Measurements from ENCODE around the gene LMBR1L.

The LMBR1L gene

DNA sequence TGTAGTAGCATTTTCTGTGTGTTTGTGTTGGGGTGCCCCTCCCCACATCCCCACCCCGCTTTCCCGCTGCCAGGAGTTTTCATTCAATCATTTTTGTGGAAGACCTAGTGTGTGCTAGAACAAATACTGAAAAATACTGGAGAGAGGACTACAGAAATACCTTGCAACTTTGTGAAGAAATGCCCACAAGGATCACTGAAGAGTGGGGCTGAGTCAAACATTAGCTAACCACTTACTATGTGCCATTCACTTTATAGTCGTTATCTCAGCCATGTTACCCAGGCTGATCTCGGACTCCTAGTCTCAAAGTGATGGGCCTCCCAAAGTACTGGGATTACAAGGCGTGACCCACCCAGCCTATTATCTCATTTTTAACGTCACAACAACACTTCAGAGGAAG, 559 bp upstream of the LMBR1L start:
- no peak for DNase-seq

DNA sequence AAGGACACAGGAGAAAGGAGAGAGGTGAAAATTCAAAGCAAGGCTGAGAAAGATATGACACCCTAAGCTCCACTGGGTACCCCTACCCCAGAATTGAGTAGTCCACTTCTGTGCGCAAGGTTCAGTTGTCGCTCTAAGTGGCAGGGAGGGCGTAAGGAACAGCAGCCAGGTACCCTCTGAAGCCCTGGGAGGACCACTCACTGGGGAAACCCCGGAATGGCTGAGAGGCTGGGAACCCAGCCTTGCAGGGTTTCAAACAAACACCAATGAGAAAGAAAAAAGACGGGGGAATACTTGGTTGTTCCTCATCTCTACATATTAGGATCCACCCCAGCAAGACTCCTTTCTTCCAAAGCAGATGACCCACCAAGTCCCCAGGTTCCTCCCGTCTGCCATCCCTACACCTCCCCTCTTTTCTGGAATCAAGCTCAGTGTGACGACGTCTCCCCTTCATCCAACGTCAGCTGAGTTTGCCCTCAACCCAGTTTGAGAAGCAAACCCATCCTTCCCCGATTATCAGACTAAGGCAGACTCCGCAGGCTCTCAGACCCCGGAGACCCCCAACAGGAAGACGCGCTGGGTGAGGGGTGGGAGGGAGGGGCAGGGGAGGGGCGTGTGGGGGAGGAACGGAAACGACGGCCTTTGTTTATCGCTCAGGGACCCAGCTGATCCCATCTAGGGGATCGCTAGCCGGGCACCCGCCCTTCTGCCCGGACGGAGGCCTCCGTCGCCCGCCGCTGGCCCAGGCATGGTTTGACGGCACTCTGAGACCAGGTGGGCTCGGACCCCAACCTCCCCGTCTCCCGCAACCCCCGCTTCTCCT, 795 bp downstream of the LMBR1L start:
- peak; percentile 65 for DNase-seq

DNA sequence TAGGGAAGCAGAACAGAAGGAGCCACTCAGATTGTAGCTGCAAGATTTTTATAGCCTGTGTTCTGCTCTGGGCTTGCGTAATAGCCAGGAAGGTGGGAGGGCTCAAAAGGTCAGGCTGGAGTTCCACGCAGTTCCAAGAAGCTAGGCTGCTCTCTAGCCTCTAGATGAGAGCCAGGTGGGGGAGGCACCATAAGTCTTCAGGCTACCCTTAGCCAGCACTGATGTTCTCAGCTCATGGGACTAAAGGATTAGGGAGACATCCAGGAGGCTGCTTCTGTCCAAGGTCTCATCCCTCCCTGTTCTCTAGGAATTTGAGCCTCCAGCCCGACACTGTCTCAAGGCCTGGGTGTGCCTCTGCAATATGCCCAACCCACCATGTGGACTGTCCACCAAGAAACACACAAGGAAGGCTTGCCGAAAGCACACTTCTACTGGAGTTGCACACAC, 1.7 kb downstream of the LMBR1L start:
- no peak for DNase-seq

DNA sequence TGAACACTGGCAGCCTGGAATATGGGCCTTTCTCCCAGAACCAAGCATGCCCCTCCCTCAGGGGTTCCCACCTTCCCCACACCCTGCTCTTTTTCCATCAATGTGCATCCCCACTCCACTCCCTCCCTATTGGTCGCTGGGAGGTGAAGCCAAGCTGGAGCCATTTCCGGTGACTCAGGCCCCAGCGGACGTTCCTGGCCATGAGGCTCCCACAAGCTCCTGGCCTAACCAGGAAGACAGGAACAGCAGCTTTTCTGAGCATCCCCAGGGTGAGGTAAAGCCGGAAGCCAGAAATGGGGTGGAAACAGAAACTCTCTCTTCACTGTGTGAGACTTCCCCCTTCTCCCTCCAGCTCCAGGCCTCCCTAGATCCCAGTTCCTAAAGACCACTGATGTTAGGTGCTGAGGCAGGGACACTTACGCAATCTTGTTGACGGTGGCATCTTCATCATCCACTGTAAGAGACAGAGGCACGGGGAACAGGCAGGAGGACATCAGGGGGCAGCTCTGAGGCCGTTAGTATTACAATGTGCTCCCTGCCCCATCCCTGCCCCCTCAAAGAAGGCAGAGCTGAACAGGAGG, 5.1 kb downstream of the LMBR1L start:
- DNase-seq, result no peak

DNA sequence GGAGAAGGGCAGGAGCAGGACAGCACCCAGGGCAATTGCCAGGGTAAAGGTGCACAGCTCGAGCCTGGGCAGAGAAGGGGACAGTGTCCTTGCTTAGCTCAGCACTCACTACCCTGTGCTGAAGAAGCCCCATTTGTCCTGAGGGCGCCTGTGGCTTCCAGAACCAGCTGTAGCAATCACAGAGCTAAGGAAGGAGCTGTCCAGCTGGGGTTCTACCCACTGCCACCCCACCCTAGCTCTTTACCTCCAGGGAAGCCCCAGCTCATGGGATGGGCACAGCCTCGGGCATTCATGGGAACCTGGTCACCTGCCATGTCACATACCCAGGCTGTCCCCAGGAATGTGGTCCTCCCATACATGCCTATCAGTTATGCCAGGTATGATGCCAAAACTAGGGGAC, 5.8 kb downstream of the LMBR1L start:
- DNase-seq, result no peak

DNA sequence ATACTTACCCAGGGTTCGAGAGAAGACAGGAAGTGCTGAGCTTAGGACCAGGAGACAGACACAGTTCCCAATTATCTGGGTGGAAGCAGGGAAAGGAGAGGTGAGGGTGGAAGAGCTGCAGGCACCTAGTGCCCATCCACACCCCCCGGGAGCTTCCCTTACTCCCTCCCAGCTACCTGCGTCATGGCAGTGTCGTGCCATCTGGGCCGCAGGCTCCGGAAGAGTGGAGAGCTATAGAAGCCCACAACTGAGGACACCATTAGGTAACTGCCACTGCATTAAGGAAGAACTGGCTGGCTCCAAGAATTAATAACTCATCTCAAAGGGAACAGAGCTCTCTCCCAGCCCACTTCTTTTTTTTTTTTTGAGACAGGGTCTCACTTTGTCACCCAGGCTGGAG, 10.3 kb downstream of the LMBR1L start:
- no peak for DNase-seq

DNA sequence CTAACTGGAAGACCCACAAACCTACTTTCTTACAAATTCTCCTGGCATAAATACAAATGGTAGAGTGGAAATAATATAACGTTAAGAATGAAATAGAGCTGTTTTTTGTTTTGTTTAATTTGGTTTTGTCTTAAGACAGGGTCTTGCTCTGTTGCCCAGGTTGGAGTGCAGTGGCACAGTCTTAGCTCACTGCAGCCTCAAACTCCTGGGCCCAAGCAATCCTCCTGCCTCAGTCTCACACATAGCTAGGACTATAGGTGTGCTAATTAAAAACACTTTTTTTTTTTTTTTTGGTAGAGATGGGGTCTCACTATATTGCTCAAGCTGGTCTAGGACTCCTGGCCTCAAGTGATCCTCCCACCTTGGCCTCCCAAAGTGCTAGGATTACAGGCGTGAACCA, 11.9 kb downstream of the LMBR1L start:
- no peak for DNase-seq

DNA sequence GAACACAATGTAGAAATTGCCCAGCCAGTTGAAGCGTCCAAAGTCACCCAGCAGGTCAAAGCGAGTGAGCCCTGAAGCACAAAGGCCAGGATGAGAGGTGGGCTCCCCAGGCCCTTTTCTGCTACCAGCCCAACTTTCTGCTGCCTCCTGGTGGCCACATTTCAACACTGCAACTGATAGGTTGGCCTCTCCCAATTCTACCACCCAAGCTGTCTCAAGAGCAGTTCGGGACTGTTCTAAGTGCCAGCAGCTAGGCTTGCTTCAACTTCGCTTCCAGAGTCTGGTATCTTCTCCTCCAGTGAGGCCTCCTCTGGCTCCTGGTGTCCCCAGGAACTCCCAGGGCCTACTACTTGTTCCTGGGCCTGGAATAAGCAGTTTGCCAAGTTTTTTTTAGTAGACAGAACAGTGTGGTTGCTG, 12.6 kb downstream of the LMBR1L start:
- DNase-seq, result peak; percentile 55

DNA sequence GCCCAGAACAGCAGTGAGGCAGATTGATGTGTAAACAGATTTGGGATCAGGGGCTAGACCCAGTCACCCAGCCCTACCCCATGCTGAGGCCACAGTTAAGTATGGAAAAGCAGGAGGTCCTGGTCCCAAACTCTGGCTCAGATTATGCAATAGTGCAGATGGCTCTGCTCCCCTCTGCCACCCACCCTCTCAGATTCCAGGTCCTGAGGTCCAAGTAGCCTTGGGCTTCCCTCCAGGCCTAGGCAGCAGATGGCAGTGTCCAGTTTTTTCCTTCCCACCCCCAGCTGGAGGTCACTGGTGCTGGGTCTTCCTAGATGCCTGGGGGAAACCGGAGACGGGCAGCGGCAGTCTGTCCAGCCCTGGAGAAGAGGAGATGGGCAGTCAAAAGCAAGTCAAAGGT, 13.3 kb downstream of the LMBR1L start:
- DNase-seq, result no peak

DNA sequence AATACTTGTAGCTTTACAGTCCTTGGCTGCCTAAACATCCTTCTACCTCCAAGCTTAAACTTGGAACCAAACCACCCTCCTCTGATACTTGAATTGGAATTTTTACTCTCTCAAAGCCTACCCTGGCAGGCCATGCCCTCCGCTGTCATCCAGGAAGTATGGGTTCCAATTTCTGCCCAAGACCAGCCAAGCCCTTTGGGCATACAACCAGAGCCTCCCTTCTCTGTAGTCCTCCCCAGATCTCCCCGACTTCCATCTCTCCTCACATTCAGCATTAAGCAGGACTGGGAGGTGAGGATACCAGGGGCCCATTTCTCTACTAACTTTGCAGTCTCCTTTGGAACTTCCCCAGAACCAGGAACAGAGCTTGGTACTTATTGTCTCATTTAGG, 15.7 kb downstream of the LMBR1L start:
- no peak for DNase-seq

DNA sequence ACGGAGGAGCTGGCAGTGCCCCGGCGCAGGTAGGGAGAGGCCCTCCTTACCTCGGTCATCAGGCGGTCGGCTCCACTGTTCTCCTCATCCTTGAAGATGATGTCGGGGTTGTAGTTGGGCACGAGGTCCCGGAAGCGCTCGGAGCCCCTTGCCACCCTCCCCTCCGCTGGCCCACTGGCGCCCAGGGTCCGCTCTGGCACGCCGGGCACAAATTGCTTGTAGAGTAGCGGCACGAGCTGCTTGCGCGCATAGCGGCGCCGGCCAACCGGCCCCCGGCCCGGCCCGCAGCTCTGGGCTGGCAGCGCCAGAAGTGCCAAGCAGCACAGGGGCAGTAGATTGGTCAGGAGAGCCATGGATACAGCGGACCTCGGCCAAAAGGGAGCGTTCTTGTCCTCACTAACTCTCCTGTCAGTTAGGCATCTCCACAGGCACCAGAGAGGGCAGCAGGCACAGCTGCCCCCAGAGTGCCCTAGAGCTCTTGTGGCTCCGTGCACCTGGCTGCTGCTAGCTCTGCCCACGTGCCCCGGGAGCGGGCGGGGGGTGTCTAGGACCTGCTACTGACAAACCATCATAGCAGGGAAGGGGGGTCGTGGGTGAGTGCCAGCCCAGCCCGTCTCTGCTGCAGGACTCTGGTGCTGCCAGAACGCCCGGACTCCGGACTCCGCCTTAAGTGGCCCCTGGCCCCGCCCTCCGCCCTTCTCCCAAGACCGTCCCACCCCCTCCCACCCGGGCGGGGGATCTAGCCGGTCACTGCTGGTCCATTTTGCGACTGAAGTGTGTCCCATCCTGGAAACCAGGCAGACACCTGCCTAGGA, 16.3 kb downstream of the LMBR1L start, which contains the start of gene DHH:
Gene DHH (minus strand): TSS at position 642 of the 815 bp plus-strand sequence. CDS start 289 bp downstream, at position 353.
- DNase-seq, result peak; percentile 69

DNA sequence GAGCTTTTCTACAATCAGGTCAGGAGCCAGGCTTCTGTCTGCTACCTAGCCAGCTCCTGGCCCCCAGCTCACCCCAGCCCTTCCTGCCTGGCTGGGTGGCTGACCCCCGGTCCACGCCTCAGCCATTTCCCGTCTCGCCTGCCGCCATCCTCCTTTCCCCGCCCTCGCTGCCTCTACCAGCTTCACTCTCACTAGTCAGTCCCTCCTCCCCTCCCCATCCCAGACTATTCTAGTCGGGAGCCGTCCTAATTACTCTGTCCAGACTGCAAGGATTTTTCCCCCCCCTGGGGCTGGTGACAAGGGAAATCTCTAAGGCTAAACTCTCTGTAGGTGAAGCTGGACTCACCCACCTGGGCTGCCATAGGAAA, 16.9 kb downstream of the LMBR1L start:
- peak; percentile 69 for DNase-seq

DNA sequence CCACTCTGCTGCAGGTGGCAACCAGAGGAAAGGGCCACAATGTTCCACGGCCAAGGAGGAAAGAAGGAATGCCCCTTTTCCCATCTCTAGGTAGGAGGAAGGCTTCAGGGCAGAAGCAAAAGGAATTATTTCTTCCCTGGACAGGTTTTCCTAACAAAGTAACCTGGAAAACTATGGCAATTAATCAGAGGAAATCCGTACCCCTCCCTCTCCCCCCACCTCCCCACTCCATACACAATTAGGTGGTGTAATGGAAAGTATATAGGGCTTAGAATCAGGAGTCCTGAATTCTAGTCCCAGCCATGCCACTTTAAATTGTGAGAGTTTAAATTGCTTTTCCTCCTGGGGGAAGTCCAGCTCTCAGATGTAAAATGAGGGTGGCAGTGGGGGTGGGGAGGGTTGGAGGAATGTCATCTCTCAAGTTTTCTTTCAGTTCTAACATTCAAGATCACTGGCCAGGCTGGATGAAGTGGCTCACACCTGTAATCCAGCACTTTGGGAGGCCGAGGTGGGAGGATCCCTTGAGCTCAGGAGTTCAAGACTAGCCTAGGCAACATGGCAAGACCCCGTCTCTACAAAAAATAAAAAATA, 17.7 kb downstream of the LMBR1L start:
- DNase-seq, result no peak

DNA sequence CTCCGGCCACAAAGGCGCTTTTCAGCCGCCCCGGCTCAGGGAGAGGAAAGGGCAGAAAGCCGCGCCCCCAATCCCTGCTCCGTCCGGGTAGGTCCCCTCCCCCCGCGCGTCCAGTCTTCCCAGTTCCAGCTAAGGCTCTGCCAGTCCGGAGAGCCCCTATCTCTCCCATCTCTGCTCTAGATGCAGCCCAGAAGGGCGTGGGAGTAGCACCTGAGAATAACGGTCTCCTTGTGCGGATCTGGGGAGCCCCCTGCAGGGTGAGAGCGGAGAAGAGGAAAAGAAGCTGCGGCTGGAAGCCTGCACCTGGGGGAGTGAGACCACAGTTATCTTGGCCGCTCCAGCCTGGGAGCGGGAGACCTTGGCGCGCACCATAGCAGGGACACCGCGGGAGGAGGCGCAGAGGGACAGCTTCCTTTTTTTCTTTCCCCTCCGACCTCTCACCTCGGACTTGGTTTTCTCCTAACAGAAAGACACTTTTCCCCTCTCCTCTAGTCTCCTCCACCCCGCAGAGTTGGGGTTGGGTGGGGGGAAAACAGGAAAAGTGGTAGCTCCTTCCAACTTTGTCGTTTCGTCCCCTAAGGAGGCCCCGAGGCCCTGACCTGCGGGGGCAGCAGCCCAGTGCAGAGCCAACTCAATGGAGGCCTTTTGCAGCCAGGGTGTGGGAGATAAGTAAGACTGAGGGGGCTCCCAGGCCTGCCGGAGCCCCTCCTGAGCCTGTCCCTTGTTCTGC, 18.4 kb downstream of the LMBR1L start:
- peak; percentile 67 for DNase-seq

DNA sequence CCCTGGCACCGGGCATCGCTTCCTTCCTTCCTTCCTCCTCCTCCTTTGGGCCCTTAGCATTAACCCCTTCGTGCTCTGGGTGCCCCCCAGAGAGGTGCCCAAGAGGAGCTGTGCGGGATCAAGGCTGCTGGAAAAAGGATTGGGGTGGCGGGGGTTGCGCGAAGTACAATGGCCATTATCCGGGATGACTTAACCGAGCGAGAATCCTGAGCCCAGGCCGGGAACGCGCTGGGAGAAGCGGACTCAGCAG, 18.9 kb downstream of the LMBR1L start:
- no peak for DNase-seq

DNA sequence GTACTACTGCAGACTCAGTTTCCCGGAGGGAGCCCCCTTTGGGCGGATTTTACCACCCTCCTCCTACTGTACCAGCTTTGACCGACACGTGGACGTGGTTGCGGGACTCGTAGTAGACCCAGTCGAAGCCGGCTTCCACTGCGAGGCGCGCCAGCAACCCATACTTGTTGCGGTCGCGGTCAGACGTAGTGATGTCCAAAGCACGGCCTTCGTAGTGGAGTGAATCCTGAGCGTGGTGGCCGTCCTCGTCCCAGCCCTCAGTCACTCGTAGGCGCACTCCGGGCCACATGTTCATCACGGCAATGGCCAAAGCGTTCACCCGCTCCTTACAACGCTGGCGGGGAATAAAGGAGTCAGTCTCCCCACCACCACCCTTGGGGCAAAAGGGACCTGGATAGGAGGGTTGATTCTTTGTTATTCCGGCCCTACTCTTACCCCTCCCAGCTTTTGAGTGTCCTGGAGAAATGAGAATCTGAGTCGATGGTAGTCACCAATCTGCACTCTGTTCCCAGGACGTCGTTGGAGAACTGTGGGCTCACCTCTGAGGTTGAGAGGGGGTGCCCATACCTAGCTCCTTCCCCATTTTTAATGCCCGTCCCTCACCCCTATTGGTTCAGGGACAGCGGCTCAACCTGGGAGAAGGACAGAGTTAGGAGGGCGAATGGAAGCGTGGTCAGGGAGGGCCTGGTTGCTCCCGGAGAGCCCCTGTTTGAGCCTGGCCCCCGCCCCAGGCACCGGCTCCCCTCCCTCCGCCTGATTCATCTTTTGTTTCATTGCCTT, 19.4 kb downstream of the LMBR1L start:
- DNase-seq, result no peak

DNA sequence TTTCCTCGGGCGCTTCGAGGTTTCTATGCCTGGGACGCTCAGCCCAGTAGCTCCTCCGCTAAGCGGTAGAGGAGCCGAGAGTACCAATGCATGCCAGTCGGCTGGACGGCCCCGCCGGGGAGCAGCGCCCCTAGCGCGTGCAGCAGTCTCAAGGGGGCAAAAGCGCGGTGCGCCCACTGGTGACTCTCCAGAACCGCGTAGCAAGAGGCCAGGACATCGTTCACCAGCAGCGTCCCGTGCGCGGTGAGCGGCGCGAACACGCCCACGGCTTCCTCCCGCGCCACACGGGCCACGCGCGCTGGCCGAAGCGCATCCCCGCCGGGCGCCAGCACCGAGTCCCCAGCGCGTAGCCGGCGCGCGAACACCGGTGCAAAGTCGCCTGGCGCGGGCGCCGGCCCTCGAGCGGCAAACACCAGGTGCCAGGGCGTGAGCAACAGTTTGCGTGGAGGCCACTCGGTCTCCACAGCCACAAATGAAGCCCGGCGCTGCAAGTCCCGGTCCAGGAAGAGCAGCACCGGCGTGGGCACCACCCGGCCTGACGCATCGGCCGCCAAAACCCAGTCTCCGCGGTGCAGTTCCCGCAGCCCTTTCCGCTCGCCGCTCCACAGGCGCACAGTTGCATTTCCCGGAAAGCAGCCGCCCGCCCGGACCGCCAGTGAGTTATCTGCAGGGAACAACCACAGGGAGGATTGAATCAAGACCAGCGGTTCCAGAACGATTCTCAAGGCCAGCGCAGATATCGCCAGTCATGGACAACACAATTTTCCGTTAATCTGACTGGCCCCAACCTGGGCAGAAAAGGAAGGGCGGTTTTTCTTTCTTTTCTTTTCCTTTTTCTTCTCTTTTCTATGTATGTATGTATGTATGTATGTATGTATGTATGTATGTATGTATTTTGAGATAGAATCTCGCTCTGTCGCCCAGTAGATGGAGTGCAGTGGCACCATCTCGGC, 20.6 kb downstream of the LMBR1L start:
- DNase-seq, result peak; percentile 73

DNA sequence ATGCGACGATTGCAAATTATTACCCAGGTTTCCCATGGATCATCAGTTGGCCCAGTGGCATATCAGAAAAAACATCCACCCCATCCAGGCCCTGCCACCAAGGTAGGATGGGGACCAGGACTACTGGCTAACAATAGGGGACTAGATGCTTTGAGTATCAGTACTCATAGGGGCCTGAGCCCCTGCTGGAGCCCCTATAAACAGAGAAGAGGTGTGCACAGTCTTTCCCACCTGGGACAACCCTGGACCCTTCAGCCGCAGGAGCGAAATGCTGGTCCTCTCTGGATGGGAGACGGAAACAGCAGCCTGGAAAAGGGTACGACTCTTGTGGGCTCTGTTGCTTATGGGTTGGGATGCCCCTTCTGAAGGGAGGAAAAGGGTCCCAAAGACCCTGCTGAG, 21.7 kb downstream of the LMBR1L start:
- no peak for DNase-seq

DNA sequence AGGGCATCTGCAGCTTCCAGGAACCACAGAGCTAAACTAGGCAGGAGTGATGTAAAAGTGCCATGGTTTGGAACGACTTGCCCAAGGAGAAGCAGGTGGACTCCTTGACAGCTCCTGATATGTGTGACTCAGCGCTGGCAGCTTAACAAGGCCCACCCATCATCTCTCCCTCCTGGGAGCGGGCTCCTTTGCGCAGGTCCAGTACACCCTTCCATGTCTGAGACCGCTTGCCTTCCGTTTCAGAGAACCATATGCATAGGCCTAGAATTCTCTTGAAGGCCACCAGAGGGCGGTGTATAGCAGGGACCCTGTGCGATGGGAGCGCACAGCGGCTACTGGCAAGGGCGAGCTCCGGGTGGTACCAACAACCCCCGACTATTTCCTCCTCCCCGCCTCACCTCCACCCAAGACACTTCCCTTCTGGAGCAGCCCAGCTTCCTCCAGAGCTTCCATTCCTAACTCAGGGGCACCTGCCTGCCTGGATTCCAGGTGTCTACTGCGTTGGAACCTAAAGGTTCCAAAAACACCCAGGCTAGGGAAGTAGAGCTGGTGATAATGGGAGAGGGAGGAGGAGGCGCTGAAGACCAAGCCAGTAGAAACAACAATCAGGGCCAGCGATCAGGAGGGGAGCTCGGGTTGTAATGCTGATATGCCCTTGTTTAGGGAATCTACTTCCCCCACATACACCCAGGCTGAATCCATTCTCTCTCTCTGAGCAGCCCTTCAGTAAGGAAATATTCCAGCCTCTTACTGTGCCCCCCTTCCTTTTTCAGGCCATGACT, 22.3 kb downstream of the LMBR1L start:
- peak; percentile 95 for DNase-seq

DNA sequence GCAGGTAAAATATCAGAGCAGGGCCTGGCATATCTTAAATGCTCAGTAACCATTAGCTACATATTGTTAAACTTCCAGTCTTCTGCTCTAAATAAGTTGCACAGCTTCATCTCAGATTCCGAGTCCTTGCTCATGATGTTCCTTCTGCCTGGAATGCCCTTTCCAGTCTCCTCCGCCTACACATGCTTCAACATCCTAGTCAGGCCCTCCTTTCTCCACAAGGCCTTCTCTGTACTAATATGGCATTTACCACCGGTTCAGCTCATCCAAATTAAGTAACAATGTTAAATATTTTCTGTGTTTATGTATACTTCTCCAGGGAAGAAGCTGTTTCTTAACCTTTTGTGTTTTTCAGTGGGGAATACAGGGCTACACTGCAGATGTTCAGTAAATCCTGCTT, 24.5 kb downstream of the LMBR1L start:
- DNase-seq, result no peak
